HepG2 (cell line): ENCODE measurements around the gene NDE1. TPM values are rescaled to one million over a fixed set of nuclear protein-coding genes. Genes with fewer than 3 reads are reported as not detected.

ENCODE experiments used
- ESRRA ChIP-seq: sonication (generic); formaldehyde crosslinking; IDR thresholded peaks from 2 replicates; pipeline ENCODE4 v1.5.1; 2020; ENCODE audit warnings: mild to moderate bottlenecking, low read depth, missing genetic modification reagents
- GATAD2A ChIP-seq: IDR thresholded peaks from 2 replicates; pipeline ENCODE4 v1.6.1; 2016
- HMG20A ChIP-seq: IDR thresholded peaks from 2 replicates; pipeline ENCODE4 v1.6.1; 2016; ENCODE audit warnings: borderline replicate concordance
- HOMEZ ChIP-seq: IDR thresholded peaks from 2 replicates; pipeline ENCODE4 v1.6.1; 2016; ENCODE audit warnings: low read depth
- ISL2 ChIP-seq: sonication (generic); formaldehyde crosslinking; IDR thresholded peaks from 2 replicates; pipeline ENCODE4 v1.5.0; 2020; ENCODE audit warnings: missing genetic modification reagents
- NONO ChIP-seq, 2 experiments: fragments of 450-650 bp in 1 of 2; sonication (generic) in 1 of 2; formaldehyde crosslinking in 1 of 2; IDR thresholded peaks in 1 of 2; conservative IDR thresholded peaks in 1 of 2; 2 replicates each; pipeline versions ENCODE4 v1.6.1 to v1.8.0; 2017 to 2022; ENCODE audit warnings: mild to moderate bottlenecking in 1 of 2, missing genetic modification reagents in 1 of 2, moderate library complexity in 1 of 2
- NR2F6 ChIP-seq, 2 experiments: IDR thresholded peaks; 2 replicates each; pipeline ENCODE4 v1.6.1; 2016; ENCODE audit warnings: antibody characterized with exemption in 1 of 2, mild to moderate bottlenecking in 1 of 2
- STAG1 ChIP-seq: sonication (generic); formaldehyde crosslinking; IDR thresholded peaks from 2 replicates; pipeline ENCODE4 v1.4.0; 2020; ENCODE audit warnings: missing genetic modification reagents
- TGIF2 ChIP-seq: IDR thresholded peaks from 2 replicates; pipeline ENCODE4 v1.6.1; 2016; ENCODE audit warnings: control low read depth, missing compliant biosample characterization
- ZBTB1 ChIP-seq: sonication (generic); formaldehyde crosslinking; IDR thresholded peaks from 2 replicates; pipeline ENCODE4 v1.4.0; 2020; ENCODE audit warnings: missing genetic modification reagents, borderline replicate concordance
- ZBTB7B ChIP-seq: sonication (generic); formaldehyde crosslinking; IDR thresholded peaks from 2 replicates; pipeline ENCODE4 v1.4.0; 2020; ENCODE audit warnings: missing genetic modification reagents
- ZNF446 ChIP-seq: sonication (generic); formaldehyde crosslinking; IDR thresholded peaks from 2 replicates; pipeline ENCODE4 v1.5.0; 2020; ENCODE audit warnings: mild to moderate bottlenecking, missing genetic modification reagents
- ZNF501 ChIP-seq: sonication (generic); formaldehyde crosslinking; IDR thresholded peaks from 2 replicates; pipeline ENCODE4 v1.5.1; 2020; ENCODE audit warnings: mild to moderate bottlenecking, moderate library complexity, missing genetic modification reagents
- ZNF614 ChIP-seq: IDR thresholded peaks from 2 replicates; pipeline ENCODE4 v1.6.1; 2018; ENCODE audit warnings: missing biosample characterization, missing genetic modification reagents, inconsistent platforms, borderline replicate concordance
- ZNF616 ChIP-seq: sonication (generic); formaldehyde crosslinking; IDR thresholded peaks from 2 replicates; pipeline ENCODE4 v1.5.0; 2020; ENCODE audit warnings: low read depth, mild to moderate bottlenecking, missing genetic modification reagents
- ZSCAN22 ChIP-seq: sonication (generic); formaldehyde crosslinking; IDR thresholded peaks from 2 replicates; pipeline ENCODE4 v1.4.0; 2020; ENCODE audit warnings: mild to moderate bottlenecking, missing genetic modification reagents
- polyA plus RNA-seq, 8 experiments: library from polyadenylated mRNA; depleted of rRNA in 3 of 8; stranded (reverse) in 7 of 8; unstranded in 1 of 8; fragments of >200 nt; fragmentation: Illumina TruSeq in 4 of 8; extraction: Trizol in 4 of 8; gene quantifications; 2 replicates each; pipeline versions ENCODE4 v1.2.1 to v1.2.3, GENCODE V29; 2011 to 2016; ENCODE audit warnings: low read depth in 4 of 8, missing spikeins in 1 of 8, mixed read lengths in 1 of 8; ENCODE audit not compliant: insufficient read depth in 1 of 8
- total RNA-seq, 5 experiments: library from RNA; depleted of rRNA; stranded (reverse); fragments of >200 nt; fragmentation: Illumina TruSeq; extraction: Trizol; gene quantifications; 2 replicates each; pipeline ENCODE4 v1.2.3, GENCODE V29; 2016; ENCODE audit warnings: low read depth in 1 of 5
- TF ChIP-seq, protein P1 (sequence below): sonication (generic); formaldehyde crosslinking; IDR thresholded peaks from 2 replicates; pipeline ENCODE4 v1.8.0; 2022; ENCODE audit warnings: mild to moderate bottlenecking, missing genetic modification reagents, borderline replicate concordance
- TF ChIP-seq, protein P2 (sequence below): sonication (generic); formaldehyde crosslinking; IDR thresholded peaks from 2 replicates; pipeline ENCODE4 v1.4.0; 2020; ENCODE audit warnings: missing genetic modification reagents, borderline replicate concordance
- TF ChIP-seq, protein P3 (sequence below): sonication (generic); formaldehyde crosslinking; IDR thresholded peaks from 2 replicates; pipeline ENCODE4; 2020; ENCODE audit warnings: missing genetic modification reagents, mild to moderate bottlenecking, borderline replicate concordance
- TF ChIP-seq, protein P4 (sequence below): sonication (generic); formaldehyde crosslinking; IDR thresholded peaks from 2 replicates; pipeline ENCODE4 v1.4.0; 2020; ENCODE audit warnings: missing genetic modification reagents
- TF ChIP-seq, protein P5 (sequence below): sonication (generic); formaldehyde crosslinking; IDR thresholded peaks from 2 replicates; pipeline ENCODE4 v1.8.1; 2022; ENCODE audit warnings: mild to moderate bottlenecking, missing genetic modification reagents

NDE1 gene
- total and polyA plus RNA-seq, 2 of the 13 experiments (the other 11 are each of a cell fraction or from before 2014, with no cell fraction given), result 40.9 to 72.5 TPM

DNA sequence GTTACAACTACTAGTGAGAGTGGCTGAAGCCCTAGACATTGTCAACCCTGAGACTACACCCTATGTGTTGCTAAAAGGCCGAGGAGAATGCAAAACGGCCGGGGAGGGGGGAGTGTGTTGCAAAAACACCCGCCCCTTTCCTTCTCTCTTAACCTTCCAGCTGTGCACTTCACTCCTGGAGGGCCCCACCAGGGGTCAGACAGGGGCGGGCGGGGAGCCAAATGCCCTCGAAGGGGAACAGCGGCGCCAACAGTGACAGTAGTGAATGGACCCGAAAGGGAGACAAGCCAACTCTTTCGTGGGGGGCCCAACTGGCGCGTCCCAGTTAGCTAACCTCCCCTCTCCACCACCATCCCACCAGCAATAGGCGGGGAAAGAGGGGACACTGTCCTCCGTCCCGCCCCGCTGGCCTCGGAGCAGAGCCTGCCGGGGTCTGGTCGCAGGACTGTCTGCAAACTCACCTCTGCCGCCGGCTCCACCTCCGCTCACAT is 7.4 kb upstream of the NDE1 start (continued):
- TF ChIP-seq ZNF614 (CRISPR knock-in tag), result 0 out of 2 replicates have a peak, but pooled peaks have one; percentile 82
- TF ChIP-seq, protein P1, sequence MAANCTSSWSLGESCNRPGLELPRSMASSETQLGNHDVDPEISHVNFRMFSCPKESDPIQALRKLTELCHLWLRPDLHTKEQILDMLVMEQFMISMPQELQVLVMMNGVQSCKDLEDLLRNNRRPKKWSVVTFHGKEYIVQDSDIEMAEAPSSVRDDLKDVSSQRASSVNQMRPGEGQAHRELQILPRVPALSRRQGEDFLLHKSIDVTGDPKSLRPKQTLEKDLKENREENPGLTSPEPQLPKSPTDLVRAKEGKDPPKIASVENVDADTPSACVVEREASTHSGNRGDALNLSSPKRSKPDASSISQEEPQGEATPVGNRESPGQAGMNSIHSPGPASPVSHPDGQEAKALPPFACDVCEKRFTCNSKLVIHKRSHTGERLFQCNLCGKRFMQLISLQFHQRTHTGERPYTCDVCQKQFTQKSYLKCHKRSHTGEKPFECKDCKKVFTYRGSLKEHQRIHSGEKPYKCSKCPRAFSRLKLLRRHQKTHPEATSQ (CRISPR knock-in tag), result no peak
- TF ChIP-seq ZNF616, result peak; percentile 76
- TF ChIP-seq ZSCAN22, result 0 out of 2 replicates have a peak, but pooled peaks have one; percentile 55
- TF ChIP-seq GATAD2A (CRISPR knock-in tag), result peak; percentile 73; the same call in 1 of the 2 replicates
- TF ChIP-seq, protein P2, sequence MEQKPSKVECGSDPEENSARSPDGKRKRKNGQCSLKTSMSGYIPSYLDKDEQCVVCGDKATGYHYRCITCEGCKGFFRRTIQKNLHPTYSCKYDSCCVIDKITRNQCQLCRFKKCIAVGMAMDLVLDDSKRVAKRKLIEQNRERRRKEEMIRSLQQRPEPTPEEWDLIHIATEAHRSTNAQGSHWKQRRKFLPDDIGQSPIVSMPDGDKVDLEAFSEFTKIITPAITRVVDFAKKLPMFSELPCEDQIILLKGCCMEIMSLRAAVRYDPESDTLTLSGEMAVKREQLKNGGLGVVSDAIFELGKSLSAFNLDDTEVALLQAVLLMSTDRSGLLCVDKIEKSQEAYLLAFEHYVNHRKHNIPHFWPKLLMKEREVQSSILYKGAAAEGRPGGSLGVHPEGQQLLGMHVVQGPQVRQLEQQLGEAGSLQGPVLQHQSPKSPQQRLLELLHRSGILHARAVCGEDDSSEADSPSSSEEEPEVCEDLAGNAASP (CRISPR knock-in tag), result peak; percentile 92
- peak; percentile 87 for TF ChIP-seq ZNF501 (CRISPR knock-in tag)
- peak; percentile 89 for TF ChIP-seq ZBTB7B (CRISPR knock-in tag)
- TF ChIP-seq ISL2, result 0 out of 2 replicates have a peak, but pooled peaks have one; percentile 48
- TF ChIP-seq STAG1 (CRISPR knock-in tag), result peak; percentile 73
- TF ChIP-seq NONO (IDR thresholded peaks at IDR 0.05), result no peak
- no peak; the same call in 1 of the 2 replicates for TF ChIP-seq NONO (CRISPR knock-in tag; conservative IDR thresholded peaks at IDR 0.05)
- no peak for TF ChIP-seq ZNF446 (CRISPR knock-in tag)
- TF ChIP-seq, protein P3, sequence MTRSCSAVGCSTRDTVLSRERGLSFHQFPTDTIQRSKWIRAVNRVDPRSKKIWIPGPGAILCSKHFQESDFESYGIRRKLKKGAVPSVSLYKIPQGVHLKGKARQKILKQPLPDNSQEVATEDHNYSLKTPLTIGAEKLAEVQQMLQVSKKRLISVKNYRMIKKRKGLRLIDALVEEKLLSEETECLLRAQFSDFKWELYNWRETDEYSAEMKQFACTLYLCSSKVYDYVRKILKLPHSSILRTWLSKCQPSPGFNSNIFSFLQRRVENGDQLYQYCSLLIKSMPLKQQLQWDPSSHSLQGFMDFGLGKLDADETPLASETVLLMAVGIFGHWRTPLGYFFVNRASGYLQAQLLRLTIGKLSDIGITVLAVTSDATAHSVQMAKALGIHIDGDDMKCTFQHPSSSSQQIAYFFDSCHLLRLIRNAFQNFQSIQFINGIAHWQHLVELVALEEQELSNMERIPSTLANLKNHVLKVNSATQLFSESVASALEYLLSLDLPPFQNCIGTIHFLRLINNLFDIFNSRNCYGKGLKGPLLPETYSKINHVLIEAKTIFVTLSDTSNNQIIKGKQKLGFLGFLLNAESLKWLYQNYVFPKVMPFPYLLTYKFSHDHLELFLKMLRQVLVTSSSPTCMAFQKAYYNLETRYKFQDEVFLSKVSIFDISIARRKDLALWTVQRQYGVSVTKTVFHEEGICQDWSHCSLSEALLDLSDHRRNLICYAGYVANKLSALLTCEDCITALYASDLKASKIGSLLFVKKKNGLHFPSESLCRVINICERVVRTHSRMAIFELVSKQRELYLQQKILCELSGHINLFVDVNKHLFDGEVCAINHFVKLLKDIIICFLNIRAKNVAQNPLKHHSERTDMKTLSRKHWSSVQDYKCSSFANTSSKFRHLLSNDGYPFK, result peak; percentile 64; the same call in 1 of the 2 replicates
- no peak for TF ChIP-seq ZBTB1 (CRISPR knock-in tag)
- TF ChIP-seq NR2F6 (IDR thresholded peaks at IDR 0.05), result peak; percentile 94
- TF ChIP-seq NR2F6 (CRISPR knock-in tag; IDR thresholded peaks at IDR 0.05), result peak; percentile 90
- 0 out of 2 replicates have a peak, but pooled peaks have one; percentile 9 for TF ChIP-seq HMG20A (CRISPR knock-in tag)
- TF ChIP-seq ESRRA (CRISPR knock-in tag), result peak; percentile 42; the same call in 1 of the 2 replicates
- peak; percentile 69 for TF ChIP-seq TGIF2
- peak; percentile 63 for TF ChIP-seq HOMEZ (CRISPR knock-in tag)
- TF ChIP-seq, protein P4, sequence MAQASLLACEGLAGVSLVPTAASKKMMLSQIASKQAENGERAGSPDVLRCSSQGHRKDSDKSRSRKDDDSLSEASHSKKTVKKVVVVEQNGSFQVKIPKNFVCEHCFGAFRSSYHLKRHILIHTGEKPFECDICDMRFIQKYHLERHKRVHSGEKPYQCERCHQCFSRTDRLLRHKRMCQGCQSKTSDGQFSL, result peak; percentile 96; the same call in 1 of the 2 replicates
- TF ChIP-seq, protein P5, sequence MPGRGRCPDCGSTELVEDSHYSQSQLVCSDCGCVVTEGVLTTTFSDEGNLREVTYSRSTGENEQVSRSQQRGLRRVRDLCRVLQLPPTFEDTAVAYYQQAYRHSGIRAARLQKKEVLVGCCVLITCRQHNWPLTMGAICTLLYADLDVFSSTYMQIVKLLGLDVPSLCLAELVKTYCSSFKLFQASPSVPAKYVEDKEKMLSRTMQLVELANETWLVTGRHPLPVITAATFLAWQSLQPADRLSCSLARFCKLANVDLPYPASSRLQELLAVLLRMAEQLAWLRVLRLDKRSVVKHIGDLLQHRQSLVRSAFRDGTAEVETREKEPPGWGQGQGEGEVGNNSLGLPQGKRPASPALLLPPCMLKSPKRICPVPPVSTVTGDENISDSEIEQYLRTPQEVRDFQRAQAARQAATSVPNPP (CRISPR knock-in tag), result 0 out of 2 replicates have a peak, but pooled peaks have one; percentile 26
